GM13976 (cell line): ENCODE results near the gene YWHAB.
"Not testable (repeated sequence)": the region's sequence is repeated elsewhere in the genome, so short reads cannot be mapped to it uniquely, and the experiment has no call there.

Experiments used
- DNase-seq: peaks from one replicate; pipeline ENCODE4 v3.0.0; 2012; ENCODE audit warnings: low spot score
- CTCF ChIP-seq: IDR thresholded peaks from 2 replicates; pipeline ENCODE4 v1.5.1; 2012; ENCODE audit warnings: borderline replicate concordance, mild to moderate bottlenecking; ENCODE audit not compliant: insufficient read depth; ENCODE audit errors: extremely low read depth, missing control alignments, control extremely low read depth
- in situ Hi-C: fragments of 300-500 bp; cut with MboI; formaldehyde crosslinking; loops from one replicate; pipeline ENCODE4 v1.12.0; 2022; ENCODE audit warnings: low sequenced_read_pairs, mixed read lengths, inconsistent platforms; ENCODE audit not compliant: unreplicated experiment

YWHAB gene

GRCh38 chr20:44856442-44856841, 29.1 kb upstream of the YWHAB start:
- in situ Hi-C loops, result no loop called here
- no peak for TF ChIP-seq CTCF
- no peak for DNase-seq

- in situ Hi-C loops, result no loop called here
These were observed 28.6 kb upstream of the YWHAB start for GRCh38 chr20:44856856-44857448.

GRCh38 chr20:44858606-44859360, 26.7 kb upstream of the YWHAB start:
- in situ Hi-C loops, result no loop called here
- TF ChIP-seq CTCF, result no peak
- DNase-seq, result no peak

More at GRCh38 chr20:44856856-44857448, 28.6 kb upstream of the YWHAB start:
- no peak for DNase-seq
- no peak for TF ChIP-seq CTCF

- no peak for TF ChIP-seq CTCF
- DNase-seq, result no peak
- in situ Hi-C loops, result loop anchor here (10.0 kb wide), 2 partner anchors 117 to 177 kb away; partner anchors contain the start of gene KCNK15
These were observed 23.9 kb upstream of the YWHAB start for GRCh38 chr20:44861531-44862006.

GRCh38 chr20:44862286-44862685, 23.2 kb upstream of the YWHAB start:
- DNase-seq, result no peak
- in situ Hi-C loops, result loop anchor here (10.0 kb wide), 2 partner anchors 117 to 177 kb away; partner anchors contain the start of gene KCNK15
- TF ChIP-seq CTCF, result no peak

- DNase-seq, result not testable (repeated sequence)
- in situ Hi-C loops, result loop anchor here (10.0 kb wide), 2 partner anchors 119 to 179 kb away; partner anchors contain the start of gene KCNK15
These were observed 22.0 kb upstream of the YWHAB start for GRCh38 chr20:44863365-44864084.

- in situ Hi-C loops, result loop anchor here (10.0 kb wide), 2 partner anchors 120 to 180 kb away; partner anchors contain the start of gene KCNK15
- DNase-seq, result not testable (repeated sequence)
These were observed 21.0 kb upstream of the YWHAB start for GRCh38 chr20:44864493-44864892.
